HL-60/S4 treated with phorbol 12-myristate 13-acetate at 8.2 ng/mL for 4 days and 3 days (cell line): Measurements from ENCODE around the gene TM6SF1.
"Not testable (repeated sequence)": the region's sequence is repeated elsewhere in the genome, so short reads cannot be mapped to it uniquely, and the experiment has no call there.

ENCODE experiments used
- in situ Hi-C: fragments of 300-500 bp; cut with MboI; formaldehyde crosslinking; loops from 2 replicates; pipeline ENCODE4 v1.15.0; 2022; ENCODE audit warnings: low sequenced_read_pairs

Gene TM6SF1

GRCh38 chr15:83087576-83087975 is 19.9 kb upstream of the TM6SF1 start:
- in situ Hi-C loops = no loop called here

- in situ Hi-C loops = no loop called here
Measured at GRCh38 chr15:83088876-83089275, 18.6 kb upstream of the TM6SF1 start.

GRCh38 chr15:83090465-83090864 is 17.0 kb upstream of the TM6SF1 start:
- in situ Hi-C loops = no loop called here

GRCh38 chr15:83091965-83092308 is 15.5 kb upstream of the TM6SF1 start:
- in situ Hi-C loops = not testable (repeated sequence)

- in situ Hi-C loops = no loop called here
Measured at GRCh38 chr15:83092309-83092976, 15.0 kb upstream of the TM6SF1 start.

GRCh38 chr15:83094583-83094982 is 12.9 kb upstream of the TM6SF1 start:
- in situ Hi-C loops = no loop called here

GRCh38 chr15:83098079-83098478 is 9.4 kb upstream of the TM6SF1 start:
- in situ Hi-C loops = no loop called here

- in situ Hi-C loops = no loop called here
Measured at GRCh38 chr15:83099290-83099689, 8.2 kb upstream of the TM6SF1 start.

GRCh38 chr15:83100097-83100646 is 7.3 kb upstream of the TM6SF1 start:
- in situ Hi-C loops = no loop called here

GRCh38 chr15:83102346-83102745 is 5.1 kb upstream of the TM6SF1 start:
- in situ Hi-C loops = no loop called here

GRCh38 chr15:83104141-83104540 is 3.3 kb upstream of the TM6SF1 start:
- in situ Hi-C loops = no loop called here

GRCh38 chr15:83105440-83105839 is 2.0 kb upstream of the TM6SF1 start:
- in situ Hi-C loops = no loop called here

- in situ Hi-C loops = no loop called here
Measured at GRCh38 chr15:83107841-83108181, 366 bp downstream of the TM6SF1 start.

GRCh38 chr15:83108266-83109219 is 1.1 kb downstream of the TM6SF1 start:
- in situ Hi-C loops = no loop called here

- in situ Hi-C loops = no loop called here
Measured at GRCh38 chr15:83109532-83109931, 2.1 kb downstream of the TM6SF1 start.

GRCh38 chr15:83110381-83110780 is 2.9 kb downstream of the TM6SF1 start:
- in situ Hi-C loops = no loop called here

GRCh38 chr15:83111149-83111548 is 3.7 kb downstream of the TM6SF1 start:
- in situ Hi-C loops = no loop called here

GRCh38 chr15:83112233-83112955 is 4.9 kb downstream of the TM6SF1 start:
- in situ Hi-C loops = no loop called here

GRCh38 chr15:83112956-83113299 is 5.5 kb downstream of the TM6SF1 start:
- in situ Hi-C loops = no loop called here

- in situ Hi-C loops = no loop called here
Measured at GRCh38 chr15:83113881-83114674, 6.6 kb downstream of the TM6SF1 start.

- in situ Hi-C loops = no loop called here
Measured at GRCh38 chr15:83114856-83115255, 7.4 kb downstream of the TM6SF1 start.
